Nucleus accumbens (tissue), 56 donors: ENCODE results near the gene NUMA1.

Experiments
- DNase-seq, 56 donors: peaks; one replicate each; lab custom pipeline; 2025; lab: John Stamatoyannopoulos, UW

The NUMA1 gene

DNA sequence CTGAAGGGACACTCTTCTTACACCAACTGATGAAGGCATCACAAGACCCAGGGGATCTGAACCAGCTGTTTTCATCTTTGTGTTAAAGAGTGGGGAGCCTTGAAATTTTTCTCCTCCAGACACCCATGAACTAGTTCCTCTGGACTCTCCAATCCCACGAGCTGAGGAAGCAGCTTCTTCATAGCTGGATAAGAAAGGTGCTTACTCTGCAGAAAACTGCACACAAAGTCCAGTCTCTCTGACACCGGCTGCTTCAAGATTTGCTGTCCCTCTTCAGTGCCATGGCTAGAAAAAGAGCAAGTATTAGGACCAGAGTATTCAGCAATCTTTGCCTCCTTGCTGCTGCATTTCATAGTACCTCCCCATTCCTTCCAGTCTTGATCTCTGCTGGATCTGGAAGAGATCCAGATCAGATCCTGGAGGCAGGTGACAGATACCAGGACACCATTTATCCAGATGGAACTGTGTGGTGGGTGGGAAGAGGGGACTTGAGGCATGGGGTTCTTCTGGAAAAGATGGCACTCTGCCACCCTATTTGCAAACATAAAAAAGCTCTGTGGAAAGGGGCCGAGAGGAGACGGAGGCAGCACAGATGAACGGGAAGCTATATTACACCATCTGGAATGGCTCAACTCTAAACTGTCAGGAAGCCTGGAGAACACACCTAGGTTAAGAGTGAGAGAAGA is 56.1 kb downstream of the NUMA1 start:
- no peak for DNase-seq

DNA sequence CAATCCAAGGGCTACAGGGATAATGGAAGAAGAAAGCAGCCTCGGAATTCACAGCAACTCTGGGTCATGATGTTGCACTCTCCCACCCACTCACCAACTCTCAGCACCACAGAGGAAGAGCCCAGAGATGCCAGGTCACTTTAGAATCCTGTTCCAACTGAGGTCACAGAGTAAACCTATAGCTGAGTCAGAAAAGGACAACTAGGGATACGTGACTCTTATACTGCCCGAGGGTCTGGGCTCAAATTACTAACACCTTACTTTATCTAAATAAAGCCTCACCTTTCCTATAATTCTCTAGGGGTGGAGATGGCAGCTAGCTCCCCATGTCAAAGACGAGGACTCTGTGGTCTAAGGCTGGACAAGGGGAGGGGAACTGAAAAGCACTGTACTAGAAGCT is 57.0 kb downstream of the NUMA1 start:
- DNase-seq: no peak

DNA sequence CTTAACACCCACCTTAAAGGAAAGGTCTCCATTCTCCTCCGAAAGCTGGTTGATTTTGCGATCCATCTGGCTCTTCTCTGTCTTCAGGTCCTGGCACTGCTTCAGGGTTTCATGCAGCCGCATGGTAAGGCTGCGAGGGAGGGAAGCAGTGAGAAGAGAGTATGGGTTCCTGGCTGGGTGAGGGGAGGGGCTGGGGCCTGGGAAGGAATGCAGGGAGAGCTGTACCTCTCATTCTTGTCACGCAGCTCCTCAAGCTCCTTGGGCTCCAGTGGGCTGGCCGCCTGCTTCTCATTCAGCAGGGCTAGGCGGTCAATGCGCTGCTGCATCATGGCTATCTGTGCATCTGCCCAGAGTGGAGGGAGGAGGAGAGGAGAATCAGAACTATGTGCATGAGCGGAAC is 62.2 kb downstream of the NUMA1 start:
- no peak for DNase-seq

DNA sequence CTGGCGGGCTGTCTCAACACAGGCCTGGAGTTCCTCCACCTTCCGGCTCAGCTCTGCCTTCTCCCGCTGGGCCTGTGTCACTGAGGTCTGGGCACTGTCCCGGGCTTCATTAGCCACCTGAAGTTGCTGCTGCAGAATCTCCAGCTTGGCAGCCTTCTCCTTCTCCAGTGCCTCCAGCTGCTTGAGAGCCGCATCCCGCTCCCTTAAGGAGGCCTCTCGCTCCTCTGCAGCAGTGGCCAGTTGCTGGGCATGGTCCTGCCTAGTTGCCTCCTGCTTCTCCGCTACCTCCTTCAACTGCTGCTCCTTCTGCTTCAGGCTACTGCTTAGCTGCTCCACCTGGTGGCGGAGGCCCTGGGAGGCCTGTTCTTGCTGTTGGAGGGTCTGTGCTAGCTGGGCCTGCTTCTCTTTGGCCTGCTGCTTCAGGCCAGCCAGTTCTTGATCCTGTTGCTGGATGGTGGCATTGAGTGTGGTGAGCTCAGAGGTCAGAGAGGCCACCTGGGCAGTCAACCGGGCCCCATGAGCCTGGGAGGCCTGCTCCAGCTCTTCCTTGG is 64.8 kb downstream of the NUMA1 start:
- peak in 4 of 56 donors; percentile 10 to 49 (median 30) for DNase-seq

DNA sequence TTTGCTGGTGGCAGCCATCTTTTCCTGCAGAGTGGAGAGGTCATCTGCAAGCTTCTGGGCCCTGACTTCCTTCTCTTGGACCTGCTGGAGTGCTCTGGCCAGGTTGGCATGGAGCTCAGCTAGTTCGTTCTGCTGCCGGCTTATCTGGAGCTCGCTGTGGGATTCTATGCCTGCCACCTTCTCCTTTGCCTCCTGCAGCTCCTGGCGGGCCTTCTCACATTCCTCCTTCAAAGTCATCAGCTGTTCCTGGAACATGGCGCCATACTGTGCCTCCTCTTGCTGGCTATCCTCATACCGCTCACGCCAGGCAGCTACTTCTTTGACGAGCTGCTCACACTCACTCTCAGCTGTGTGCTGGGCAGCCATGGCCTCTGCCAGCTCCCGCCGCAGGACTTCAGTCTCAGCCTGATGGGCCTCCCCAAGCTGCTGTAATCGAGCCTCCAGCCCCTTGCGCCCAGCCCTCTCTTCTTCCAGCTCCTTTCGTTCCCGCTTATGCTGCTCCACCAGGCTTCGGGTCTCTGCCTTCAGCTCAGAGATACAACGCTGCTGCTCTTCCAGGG is 65.5 kb downstream of the NUMA1 start:
- DNase-seq: no peak

DNA sequence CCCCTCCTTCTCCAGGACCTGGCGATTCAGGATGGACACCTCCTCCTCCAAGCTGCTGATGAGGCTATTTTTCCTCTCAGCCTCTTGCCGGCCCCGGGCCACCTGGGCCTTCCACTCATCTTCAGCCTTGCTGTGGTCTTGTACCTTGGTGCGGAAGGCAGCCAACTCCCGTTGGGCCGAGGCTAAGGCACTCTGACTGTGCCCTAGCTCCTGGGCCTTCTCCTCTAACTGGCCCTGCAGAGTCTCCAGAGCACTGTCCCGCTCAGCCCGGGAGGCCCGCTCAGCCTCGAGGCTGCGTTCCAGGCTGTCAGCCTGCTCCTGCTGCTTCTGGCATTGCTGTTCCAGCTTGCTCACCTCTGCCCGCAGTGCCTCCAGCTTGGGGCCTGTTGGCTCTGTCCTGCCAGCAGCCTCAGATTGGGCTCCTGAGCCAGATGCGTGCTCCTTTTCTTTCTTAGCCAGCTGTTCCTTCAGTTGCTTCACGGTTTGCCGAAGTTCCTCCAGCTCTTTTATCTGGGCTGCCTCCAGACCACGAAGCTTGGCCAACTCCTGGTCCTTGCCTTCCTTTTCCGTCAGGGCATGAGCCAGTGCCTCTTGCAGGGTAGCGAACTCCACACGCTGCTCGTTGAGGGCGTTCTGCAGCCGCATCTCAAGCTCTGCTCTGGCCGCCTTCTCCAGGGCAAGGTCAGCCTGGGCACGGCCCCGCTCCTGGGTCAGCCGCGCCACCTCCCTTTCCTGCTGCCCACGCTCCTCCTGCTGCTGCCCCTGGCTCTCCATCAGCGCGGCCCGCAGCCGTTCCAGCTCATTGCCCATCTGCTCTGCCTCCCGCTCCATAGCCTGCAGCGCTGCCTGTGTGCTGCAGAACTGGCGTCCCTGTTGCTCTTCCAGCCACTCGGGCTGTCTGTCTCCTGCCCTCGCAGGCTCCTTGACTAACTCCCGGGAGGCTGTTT is 66.3 kb downstream of the NUMA1 start:
- DNase-seq: no peak

DNA sequence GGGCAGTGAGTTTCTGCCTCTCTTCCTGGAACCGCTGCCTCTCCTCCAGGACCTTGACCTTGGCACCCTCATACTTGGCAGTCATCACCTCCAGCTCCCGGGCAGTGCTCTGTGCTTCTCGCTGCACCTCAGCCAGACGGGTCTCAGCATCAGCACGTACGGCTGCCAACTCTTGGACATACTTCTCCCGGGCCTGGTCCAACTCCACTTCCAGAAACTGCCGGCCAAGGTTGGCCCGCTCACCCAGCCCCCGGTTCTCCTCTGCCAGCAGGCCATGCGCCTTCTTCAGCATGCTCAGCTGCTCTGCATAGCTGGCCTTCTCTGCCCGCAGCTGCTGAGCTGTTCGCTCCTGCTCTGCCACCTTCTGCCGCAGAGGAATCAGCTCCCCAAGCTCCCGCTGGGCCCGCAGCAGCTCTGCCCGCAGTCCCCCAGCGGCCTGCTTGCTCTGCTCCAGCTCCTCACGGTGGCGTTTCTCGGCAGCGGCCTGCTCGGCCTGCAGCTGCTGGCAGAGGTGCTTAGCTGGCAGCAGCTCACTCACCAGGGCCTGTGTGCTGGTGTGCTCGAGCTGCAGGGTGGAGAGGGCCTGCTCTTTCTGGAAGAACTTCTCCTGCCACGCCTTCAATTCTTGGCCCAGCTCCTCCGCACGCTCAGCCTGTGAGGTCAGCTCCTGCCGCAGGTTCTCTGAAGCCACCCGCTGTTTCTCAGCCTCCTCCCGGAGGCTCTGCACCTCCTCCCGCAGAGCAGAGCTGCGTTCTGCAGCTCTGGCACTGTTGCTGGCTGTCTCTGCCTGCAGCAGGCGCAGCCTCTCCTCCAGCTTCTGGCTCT is 67.2 kb downstream of the NUMA1 start:
- DNase-seq: peak in 46 of 56 donors; percentile 24 to 84 (median 64)

DNA sequence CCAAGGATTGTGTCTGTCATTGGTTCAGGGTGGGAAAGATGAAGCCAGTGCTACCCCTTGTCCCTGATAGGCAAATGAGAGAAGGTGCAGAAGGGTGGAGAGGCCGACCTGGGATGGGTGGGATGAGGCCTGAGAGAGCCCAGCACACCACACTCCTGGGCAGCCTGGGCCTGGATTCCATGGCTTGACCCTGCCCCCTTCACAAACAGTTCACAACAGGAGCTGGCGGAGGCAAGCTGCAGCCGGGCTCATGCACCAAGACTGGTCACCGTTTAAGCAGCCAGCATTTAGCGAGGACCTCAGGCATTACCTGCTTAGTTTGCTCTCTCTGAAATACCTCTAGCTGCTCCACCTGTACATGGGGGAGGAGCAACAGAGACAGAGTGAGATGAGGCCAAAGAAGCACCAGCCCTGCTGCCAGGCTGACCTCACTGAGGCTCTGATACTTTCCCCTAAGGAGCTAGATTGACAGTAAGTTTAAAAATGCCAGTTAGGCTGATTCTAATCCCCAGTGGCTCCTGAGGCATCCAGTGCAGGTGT is 68.2 kb downstream of the NUMA1 start:
- DNase-seq: no peak

DNA sequence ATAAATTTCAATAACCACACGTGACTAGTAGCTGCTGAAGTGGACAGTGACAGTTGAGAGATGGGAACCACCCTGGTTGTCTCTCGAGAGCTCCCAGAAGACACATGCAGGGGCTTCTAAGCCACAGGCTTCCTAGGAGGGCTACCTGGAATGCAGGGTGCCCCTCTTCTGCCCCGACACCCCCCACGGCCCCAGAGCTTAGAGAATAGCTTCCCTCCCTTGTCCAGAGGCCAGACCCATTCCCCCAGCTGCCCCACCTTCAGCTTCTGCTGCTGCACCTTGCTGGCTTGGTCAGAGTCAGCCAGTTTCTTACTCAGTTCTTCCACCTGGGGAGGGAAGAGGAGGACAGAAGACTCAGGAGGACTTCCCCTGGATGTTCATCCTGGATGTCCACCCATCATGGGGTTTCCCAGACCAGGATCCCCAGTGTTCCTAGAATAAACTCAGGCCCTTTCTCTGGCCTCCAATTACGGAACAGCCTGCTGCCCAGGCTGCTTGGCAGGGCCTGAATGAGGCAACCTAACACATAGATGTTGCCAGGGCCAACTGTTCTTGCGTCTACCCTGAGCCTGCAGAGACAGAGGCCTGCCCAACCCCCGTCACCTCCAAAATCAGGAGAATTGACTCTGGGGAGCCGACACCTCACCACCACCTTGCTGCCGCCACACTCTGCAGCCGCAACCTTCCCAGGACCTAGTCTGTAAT is 69.7 kb downstream of the NUMA1 start:
- peak in 16 of 56 donors; percentile 14 to 79 (median 43) for DNase-seq

DNA sequence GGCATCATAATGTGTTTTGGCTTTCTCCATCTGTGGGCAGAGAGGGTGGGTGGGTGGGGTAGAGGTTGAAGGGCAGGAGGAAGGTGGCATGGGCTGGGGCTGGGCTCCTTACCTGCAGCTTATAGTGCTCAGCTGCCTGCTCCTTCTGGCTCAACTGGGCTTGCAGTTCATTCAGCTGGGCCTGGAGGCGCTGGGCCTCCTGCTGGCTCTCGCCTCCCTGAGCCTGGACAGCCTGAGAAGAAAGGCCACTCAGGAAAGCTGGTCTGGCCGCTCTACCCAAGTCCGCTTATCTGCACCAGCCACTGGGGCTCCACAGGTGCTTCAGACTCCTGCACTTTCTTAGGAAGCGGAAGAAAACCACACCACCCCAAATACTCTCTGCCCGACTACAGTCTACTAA is 71.2 kb downstream of the NUMA1 start:
- no peak for DNase-seq

DNA sequence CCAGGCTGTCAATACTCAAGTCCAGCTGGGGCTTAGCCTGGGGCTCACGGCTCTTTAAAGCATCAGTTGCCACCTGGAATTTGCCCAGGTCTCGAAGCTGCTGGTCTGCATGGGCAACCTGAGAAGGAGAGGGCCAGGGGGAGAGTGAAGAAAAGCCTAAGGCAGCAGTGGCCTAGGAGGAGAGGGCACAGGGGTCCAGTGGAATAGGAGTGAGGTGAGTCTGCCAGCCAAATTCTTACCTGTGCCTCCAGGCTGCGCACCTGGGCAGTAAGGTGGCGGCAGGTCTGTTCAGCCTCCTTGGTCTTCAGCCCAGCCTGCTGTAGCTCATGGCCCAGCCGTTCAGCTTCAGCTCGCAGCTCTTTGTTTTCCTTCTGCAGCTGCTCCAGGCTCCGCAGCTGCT is 71.6 kb downstream of the NUMA1 start:
- no peak for DNase-seq

DNA sequence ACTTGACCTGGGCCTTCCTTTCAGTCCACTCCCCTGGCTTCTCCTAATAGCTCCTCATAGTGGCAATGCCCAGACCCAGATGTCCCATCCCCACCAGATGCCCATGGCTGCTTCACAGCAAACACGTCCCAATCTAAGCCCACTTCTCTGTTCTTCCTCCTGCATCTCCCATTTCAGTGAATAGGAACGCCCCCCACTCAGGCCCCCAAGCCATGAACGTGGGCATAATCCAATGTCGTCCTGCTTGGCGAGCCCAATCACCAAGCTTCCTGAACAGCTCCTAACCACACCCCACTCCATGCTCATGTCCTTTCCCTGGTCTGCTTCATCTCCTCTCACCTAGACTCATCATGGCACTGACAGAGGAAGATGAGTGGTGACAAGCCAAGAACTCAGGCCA is 72.8 kb downstream of the NUMA1 start:
- no peak for DNase-seq

DNA sequence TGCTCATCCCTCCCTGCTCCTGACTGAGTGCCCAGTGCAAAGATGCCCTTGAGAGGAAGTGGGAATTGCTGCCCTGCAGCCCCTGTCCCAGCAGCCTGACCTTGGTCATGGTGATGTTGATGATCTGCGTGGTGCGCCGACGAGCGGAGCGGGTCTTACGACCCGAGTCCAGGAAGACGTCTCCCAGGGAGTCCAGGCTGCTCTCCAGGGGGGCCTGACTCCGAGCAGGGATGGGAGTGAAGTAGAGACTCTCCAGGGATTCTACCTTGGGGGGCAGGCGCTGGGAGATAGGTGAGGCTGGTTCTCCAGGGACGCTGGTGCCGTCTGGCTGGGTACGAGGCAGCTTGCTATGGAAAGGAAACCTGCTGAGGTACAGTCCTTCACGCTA is 73.3 kb downstream of the NUMA1 start:
- DNase-seq: no peak

DNA sequence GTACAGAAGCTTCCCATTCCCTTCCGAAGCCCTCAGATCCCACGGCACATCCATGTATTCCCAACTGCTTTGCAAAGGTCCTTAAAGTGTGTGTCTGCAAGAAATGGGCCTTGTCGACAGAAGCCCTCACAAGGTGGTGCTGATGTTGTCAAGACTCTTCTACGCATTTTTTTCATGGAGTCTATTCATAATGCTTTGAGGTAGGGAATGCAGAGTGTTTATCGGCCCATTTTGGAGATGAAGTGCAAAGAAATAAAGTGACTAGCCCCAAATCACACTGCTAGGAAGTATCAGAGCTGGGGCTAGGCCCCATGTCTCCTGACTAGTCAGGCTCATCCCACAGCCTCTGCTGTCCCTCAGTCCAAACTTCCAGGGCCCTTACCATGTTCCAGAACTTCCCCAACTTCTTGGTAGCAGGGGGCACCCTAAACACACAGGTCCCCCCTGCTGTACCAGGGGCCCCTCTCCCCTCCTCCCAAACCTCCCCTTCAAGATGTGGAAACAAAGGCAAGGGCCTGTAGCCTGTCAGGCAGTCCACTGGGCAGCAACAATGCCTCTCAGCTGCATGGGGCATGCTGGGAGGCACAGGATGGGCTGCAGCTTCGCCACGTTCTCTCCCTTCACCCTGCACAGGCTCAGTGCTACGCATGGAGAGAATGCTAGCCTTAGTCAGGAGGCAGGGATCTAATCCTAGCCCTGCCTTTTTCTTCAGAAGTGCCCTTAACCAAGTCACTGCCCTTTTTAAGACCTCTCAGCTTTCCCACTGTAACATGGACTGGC is 73.8 kb downstream of the NUMA1 start:
- DNase-seq: no peak

DNA sequence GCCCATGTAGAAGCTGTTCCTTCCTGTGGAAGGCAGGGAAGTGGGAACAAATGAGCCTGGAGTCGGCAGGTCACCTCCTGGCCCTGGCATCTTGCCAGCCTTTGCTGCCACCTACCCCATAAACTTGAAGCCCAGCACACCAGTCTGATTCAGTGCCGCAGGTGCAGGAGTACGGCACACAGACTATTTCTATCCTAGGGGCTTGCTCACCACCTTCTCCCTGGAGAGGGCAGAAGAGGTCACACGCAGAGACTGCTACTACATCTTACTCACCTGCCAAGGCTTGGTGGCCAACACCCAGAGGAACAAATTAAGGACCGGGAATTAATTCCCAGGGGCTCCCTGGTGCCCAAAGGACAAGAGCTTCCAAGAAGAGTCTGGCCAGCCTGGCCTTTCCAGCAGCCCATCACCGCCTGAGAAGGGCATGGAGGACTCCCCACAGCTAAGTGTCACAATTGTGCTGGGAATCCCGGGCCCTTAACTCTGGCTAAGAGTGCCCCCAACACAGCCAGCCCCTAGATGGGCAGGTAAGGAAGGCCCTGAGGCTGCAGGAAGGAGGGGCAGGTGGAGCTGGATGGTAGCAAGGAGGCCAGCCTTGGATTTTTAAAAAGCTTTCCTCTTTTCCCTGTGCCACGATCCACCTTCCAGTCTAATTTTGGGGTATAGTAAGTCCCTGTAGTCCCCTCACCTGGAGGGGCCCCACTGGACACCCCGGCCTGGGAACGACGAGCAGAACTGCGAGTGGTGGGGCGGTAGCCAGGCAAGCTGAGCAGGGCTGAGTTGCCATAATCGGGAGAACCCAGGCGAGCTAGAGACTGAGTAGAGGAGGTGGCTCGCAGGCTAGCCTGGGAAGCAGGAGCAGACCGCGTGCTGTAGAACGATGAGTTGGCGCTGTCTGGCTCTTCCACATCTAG is 74.7 kb downstream of the NUMA1 start:
- no peak for DNase-seq

DNA sequence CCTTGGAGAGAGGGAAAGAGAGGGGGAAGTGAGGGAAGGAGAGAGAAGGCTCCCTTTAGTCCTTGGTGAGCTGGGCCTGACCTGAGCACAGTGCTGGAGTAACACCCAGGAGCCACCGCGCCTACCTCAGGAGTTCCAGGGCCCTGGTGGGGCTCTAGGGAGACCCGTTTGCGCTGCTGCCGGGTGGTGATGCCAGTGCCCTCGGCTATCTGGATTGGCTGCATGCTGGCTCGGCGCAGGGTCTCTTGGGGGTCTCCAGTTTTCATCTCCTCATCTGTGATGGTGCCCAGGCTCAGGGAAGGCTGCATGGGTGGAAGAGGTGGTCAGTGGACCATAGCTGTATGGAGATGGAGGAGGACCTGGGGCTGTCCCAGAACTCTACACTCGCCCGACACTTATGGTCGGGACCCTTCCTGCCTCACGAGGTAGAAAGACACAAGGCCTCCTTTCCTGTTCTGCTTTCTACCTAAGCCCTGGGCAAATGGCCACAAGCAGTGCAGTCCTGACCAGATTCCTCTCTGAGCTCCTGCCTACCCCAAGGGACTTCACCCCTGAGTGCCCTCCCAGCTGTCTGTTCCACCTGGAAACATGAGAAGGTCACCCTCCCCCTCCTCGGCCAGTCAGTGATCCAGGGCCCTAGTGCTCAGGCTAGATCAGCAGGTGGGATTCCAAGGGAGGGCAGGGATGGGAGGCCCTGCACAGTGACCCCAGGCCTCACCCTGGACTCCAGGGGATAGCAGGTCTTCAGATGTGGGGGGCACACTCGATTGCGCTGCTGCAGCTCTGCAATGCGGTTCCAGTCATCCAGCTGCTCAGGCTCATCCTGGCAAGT is 75.6 kb downstream of the NUMA1 start:
- DNase-seq: no peak

DNA sequence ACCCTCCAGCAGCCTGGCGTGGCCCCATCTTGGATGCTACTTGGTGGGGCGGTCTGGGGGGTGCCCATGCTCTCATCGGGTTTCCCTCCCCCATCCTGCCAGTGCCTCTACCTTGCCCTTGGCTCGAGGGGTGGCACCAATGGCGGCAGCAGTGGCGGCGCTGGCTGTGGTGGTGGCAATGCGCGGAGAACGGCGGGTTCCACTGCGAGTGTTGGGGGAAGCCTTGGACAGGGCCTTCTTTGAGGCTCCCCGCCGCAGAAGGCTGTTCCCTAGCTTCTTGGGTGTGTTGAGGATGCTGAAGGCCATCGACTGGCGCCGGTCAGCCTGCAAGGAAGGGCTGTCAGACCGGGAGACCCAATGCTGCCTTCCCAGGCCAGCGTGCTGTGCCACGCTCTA is 76.6 kb downstream of the NUMA1 start:
- no peak for DNase-seq
